ENCODE measurements around the gene CHAD.
"Not testable (repeated sequence)": the region's sequence is repeated elsewhere in the genome, so short reads cannot be mapped to it uniquely, and the experiment has no call there.

CHAD gene

DNA sequence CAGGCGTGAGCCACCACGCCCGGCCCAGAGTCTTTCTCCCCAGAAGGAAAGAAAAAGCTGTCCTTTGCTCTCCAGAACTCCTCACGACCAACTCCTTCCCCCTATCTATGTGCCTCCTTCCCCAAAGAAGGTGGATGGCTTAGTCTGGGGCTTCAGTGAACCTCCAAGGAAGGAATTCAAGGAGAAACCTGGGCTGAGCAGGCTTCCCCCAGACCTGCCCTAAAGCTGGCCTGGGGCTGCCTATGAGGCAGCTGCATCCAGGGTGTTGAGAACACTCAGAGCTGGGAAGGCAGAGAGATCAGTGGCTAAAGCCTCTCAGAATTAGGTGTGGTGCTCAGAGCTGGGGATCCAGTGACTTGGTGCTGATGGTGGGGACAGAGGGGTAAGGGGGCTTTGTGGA, 38.9 kb downstream of the CHAD start:
- no peak for DNase-seq (ENCODE audit: low read depth in 2 of 2)

DNA sequence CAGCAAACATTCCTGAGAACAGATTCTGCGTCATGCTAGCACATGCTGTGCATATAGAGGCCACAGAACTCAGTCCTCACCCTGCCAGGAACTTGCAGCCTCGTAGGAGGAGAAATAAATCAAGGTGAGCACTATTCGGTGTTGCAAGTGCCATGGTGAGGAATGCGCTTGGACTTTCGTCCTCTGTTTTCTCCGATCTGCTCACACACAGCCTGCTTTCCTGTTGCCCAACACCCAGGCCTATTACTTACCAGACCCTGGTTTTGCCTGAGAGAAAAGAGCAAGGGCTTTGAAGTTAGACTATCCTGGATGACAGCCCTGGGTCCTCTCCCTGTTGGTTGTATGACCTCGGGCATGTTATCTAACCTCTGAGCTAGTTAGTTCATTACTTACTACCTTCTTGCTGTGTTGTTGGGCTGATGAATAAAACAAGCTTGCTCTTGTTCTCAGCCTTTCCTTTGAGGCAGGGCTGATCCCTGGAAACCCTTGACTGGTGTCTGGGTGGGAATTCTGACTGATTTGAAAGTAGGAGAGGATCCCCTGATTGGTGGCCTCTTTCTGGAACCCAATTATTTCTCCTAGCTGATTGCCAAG, 39.8 kb downstream of the CHAD start:
- DNase-seq (ENCODE audit: low read depth in 2 of 2), result no peak

DNA sequence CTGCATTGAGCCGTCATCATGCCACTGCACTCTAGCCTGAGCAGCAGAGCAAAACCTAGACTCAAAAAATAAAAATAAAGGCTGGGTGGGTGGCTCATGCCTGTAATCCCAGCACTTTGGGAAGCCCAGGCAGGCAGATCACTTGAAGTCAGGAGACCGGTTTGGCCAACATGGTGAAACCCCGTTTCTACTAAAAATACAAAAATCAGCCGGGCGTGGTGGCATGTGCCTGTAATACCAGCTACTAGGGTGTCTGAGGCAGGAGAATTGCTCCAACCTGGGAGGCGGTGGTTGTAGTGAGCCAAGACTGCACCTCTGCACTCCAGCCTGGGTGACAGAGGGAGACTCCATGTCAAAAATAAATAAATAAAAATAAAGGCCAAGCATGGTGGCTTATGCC, 40.6 kb downstream of the CHAD start:
- not testable (repeated sequence) for DNase-seq (ENCODE audit: low read depth in 2 of 2)

DNA sequence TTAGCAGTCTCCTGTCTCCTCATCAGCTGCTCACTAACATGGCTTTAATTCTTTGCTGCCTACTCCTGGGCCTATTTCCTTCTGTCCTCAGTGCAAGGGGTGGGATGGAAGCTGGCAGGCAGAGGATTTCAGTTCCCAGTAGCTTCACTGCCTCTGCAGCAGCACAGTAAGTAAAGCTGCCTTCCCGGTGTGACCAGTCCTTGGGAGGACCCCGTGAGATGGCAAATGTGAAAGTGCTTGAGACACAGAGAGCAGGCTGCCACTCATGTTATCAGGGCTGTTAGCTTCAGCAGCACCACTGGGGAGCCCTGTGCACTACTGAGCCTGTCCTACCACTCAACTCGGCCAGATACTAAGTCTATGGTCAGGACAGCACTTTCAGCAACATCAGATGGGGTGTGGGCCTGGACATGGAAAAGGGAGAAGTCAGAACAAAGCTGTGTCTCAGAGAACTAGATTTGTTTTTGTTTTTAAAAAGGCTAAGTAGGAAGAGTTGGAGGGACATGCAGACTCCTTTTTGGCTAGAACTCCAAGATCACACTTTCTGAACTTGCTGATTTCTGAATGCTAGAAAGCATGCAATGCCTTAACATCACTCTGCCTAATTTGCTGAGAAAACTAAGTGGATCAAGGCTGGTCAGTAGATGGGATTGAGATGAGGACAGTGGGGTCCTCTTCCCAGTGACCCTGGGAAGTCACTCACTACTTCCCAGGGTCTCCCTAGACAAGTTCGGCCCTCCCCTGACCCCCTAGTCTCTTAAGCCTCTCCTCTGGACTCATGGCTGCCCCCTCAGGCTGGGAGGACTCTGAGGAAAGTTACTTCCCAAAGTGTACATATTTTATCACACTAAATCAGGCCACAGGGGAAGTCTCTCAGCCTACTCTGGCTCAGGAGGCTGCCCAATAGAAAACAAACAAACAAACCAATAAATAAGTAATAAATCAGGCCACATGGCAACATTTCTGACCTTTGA, 41.6 kb downstream of the CHAD start:
- DNase-seq (ENCODE audit: low read depth in 2 of 2), result peak in 1 of 2 donors; percentile 16

DNA sequence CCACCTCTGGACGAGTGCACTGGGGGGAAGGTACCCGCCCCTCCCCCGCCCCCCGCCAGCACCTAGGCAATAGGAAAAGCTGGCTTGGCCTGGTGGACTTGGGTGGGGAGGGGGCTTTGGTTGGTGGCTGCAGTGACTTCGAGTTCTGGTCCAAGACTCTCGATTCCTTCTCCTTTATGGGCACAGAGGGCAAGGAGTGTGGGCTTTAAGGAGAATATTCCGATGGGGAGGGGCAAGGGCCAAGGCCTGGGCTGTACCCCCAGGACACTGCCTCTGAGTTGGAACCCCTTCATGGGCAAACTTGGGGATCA, 42.3 kb downstream of the CHAD start:
- no peak for DNase-seq (ENCODE audit: low read depth in 2 of 2)

DNA sequence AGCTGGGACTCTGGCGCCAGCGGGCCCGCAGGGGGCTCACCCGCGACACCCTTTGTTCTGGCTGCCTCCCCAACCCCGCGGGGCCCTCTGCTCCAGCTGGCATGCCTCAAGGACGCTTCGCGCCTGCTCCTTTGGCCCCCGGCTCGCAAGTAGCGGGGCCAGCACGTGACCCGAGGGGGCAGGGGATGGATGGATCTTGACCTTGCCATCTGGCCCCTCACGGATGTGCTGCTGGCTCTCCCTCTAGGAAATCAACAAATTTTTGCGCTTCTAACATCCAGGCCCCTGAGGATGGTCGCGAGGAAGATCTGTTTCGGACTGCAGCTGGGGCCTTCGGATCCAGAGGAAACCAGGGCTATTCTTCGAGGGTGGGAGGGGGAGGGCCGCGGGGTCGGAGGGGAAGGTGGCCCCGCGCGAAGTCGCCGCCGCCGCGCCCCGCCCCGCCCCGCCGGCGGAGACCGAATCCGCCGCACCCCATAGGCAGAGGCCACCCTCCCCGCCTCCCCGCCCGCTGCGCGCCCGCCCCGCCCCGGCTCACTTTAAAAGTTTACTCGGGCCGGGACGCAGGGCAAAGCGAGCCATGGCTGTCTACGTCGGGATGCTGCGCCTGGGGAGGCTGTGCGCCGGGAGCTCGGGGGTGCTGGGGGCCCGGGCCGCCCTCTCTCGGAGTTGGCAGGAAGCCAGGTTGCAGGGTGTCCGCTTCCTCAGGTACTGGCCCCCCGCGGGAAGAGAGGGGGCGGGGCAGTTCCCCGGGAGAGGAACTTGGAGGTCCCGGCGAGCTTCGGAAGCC, 42.8 kb downstream of the CHAD start, which contains the start of gene ACSF2:
ACSF2 (plus strand) TSS at position 537 of the 790 bp plus-strand sequence; CDS start at position 581, 44 bp downstream.
- DNase-seq (ENCODE audit: low read depth in 2 of 2), result peak; percentile 65 to 66

DNA sequence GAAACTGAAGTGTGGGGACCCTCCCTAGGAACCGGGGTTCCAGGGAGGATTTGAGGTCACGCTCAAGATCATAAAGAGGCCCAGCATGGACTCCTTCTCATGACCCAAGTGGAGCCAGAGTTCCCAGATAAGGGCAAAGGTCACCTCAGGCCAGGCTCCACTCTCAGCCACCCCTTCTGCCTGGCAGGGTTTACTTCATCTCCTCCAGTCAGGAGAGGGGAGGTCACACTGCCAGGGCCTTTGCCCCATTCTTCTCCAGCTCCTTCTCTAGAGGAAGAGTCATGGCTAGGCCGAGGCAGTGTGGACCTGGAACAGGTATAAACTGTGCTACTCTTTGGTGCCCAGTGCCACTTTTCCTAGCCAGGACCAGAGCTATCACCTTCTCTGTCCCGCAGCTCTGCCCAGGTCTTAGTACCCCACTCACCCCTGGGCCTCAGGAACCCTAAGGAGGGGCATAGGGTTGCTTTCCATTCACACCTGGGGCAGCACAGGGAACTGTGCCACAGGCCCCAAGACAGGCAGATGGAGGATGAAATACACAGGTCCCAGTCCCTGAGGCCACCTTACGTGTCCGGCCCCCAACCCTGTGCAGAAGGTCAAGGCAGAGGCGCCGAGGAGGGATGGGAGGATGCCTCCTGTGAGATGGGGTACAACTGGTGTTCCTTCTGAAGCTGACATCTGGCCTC, 43.5 kb downstream of the CHAD start:
- no peak for DNase-seq (ENCODE audit: low read depth in 2 of 2)

DNA sequence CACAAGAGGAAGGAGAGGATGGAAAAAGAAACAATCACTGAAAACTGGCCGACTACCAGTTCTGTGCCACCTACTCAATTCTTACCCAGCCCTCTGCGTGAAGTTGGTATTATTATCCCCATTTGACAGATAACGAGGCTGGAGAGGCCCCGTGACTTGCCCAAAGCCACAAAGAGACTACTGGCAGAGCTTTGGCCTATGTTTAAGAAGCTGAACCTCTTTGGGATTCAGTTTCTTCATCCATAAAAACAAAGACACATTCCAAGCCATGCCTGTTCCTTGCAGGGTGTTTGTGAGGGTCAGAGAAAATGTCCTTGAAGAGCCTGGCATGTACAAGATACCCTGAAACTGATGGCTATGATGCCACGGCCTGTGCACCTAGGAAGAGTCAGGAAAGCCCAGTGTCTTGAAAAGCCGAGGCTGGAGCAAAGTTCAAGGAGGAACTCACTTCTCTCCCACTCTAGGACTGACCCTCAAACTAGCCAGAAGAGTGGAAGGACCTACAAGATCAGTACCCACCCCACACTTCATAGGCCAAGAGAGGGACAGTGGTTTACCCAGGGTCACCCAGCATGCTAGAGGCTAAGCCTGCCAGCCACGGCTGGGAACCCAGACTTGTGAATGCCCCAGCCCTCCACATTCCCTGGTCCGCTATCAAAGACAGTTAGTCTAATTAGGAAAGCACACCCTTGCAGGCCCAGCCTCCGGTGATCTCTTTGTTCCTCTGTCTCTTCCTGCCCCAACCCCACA, 44.3 kb downstream of the CHAD start:
- DNase-seq (ENCODE audit: low read depth in 2 of 2), result no peak

DNA sequence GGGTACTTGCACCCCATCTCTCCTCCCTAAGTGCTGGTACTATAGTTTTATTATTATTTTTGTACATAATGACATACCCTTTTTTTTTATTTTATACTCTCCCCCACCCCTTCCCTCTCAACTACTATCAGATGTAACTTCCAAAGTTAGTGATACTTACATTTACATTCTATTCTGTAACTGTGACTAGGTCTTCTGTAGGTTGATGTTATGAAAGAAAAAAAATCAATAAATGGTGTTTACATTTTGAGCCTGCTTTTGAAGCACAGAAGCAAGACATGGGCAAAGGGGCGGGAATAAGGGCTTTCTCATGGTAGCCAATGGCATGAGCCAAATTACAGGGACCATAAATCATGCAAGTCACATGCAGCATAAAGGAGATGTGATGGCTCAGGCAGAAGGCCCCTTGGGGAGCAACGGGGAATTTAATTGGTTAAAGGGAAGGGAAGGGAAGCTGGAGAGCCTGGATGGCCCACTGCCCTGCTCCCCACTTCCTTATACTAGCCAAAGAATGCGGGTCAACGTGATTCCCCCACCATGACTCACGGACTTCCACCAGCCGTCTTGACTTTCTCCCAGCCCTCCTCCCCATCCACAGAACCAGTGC, 45.0 kb downstream of the CHAD start:
- DNase-seq (ENCODE audit: low read depth in 2 of 2), result no peak

DNA sequence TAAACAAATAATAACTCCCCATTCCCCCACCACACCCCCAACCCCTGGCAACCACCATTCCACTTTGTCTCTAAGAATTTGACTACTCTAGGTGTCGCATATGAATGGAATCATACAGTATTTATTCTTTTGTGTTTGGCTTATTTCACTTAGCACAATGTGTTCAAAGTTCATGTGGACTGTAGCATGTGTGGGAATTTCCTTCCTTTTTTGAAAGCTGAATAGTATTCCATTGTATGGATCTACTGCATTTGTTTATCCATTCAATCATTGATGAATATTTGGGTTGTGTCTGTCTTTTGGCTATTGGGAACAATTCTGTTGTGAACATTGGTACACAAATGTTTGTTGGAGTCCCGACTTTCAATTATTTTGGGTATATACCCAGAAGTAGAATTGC, 45.9 kb downstream of the CHAD start:
- DNase-seq (ENCODE audit: low read depth in 2 of 2), result no peak

DNA sequence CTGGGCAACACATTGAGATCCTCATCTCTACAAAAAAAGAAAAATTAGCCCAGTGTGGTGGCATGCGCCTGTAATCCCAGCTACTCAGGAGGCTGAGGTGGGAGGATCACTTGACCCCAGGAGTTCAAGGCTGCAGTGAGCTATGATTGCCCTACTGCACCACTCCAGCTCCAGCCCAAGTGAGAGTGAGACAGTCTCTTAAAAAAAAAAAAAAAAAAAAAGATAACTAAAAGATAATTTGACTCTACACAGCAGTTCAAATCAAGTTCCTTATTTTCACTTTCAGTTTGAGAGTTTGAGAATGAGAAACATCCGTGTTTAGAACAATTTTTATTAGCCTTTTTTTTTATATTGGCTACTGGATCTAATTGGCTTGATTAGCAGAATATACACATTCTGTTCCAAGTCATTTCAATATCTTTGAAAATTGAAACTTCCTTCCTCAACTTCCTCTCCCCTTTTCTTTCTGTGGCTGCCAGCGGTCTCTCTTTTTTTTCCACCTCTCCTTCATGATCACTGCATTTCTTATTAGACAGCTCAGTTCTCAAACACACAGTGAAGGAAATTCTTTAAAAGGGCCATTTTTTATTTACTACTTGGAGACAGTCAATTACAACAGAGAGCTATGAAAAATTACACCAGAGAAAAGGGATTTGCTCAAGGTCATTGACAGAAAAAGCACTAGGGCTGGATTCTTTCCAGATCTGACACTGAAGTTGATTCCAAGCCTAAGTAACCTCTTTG, 47.2 kb downstream of the CHAD start:
- DNase-seq (ENCODE audit: low read depth in 2 of 2), result no peak

DNA sequence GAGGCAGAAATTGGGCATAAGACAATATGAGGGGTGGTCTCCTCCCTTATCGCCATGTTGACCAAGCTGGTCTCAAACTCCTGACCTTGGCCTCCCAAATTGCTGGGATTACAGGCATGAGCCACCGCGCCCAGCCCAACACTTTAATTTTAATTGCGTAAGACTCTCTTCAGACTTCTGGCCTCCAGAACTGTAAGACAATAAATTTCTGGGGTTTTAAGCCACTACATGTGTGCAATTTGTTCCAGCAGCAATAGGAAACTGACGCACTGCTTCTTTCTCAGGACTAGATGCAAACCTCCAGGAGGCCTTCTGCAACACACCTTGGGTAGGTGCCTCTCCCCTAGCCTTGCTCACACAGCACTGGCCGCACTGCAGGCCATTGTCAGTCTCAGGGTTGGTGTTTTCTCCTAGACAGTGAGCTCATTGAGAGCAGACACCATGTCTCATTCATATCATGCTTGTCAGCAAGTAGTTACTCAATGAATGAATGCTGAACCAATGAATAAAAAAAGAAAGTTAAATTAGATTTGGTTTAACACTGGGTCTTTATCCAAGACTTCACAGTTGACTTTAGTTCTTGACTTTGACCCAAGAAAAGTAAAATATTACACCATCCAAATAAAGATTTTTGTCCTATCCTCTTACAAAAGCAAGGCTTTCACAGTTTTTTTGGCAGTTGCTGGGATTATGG, 48.1 kb downstream of the CHAD start:
- DNase-seq (ENCODE audit: low read depth in 2 of 2), result no peak

DNA sequence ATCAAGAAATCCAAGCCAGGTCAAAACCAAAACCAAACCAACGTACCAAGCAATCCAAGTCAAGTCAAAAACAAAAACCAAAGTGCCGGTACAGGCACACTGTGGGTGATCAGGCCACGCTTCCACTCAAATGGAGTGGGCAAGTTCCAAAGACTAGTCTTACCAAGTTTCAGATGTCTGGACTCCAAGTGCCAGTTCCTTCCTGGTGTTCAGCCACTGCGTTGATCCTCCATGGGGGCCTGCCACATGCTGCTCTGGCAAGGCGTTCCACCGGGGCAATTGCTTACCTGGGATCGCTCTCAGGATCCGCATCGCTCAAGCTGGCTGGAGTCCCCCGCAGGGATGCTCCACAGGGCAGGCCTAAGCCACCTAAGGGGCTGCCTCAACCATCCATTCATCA, 49.1 kb downstream of the CHAD start:
- DNase-seq (ENCODE audit: low read depth in 2 of 2), result not testable (repeated sequence)

DNA sequence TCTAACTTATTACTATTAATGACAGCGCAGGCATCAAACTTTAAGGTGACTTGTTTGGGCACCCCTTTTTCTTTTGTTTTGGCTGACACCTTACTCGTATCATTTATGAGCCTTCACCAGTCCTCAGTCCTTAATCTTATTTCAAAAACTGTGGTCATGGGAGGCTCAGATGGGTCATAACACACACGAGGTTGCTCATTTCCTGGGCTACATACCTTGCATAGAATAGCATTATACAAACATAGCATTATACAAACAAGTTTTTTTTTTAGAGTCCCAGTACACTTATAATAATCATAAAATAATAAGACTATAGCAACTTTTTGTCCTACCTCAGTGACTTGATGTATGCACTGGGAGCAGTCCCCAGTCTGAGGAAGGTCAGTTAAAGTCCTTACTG, 53.9 kb downstream of the CHAD start:
- no peak for DNase-seq (ENCODE audit: low read depth in 2 of 2)
